A673 (cell line): Measurements from ENCODE around the gene SLC22A17. TPM values are rescaled to one million over a fixed set of nuclear protein-coding genes. Genes with fewer than 3 reads are reported as not detected.

Source experiments
- BruUV-seq: library from RNA; stranded (reverse); fragments of 400-500 nt; replicated peaks from 2 replicates; lab custom pipeline; 2021; lab: Mats Ljungman, UMichigan
- CTCF ChIA-PET: fragments of 300-600 bp; sonication (Branson Sonifier 250); formaldehyde crosslinking; loops from one replicate; lab custom pipeline; 2022; ENCODE audit warnings: antibody characterized with exemption; lab: Charles Lee
- POLR2A ChIA-PET: fragments of 300-600 bp; sonication (Branson Sonifier 250); formaldehyde crosslinking; loops from one replicate; lab custom pipeline; 2022; ENCODE audit warnings: antibody characterized with exemption; ENCODE audit not compliant: low non-redundant PET; lab: Charles Lee
- DNase-seq: peaks from one replicate; pipeline ENCODE4 v3.0.0-alpha.2; 2015; ENCODE audit warnings: low spot score
- H3K27ac ChIP-seq: fragments of 200-600 bp; sonication (generic); 2 replicates; pipeline ENCODE4 v1.5.1; 2016; ENCODE audit warnings: mixed run types, low read depth, mild to moderate bottlenecking, mixed read lengths, antibody characterized with exemption, low read length; ENCODE audit not compliant: poor library complexity, severe bottlenecking
- H3K27me3 ChIP-seq: fragments of 200-600 bp; sonication (generic); replicated peaks from 2 replicates; pipeline ENCODE4 v1.6.1; 2017; ENCODE audit warnings: mixed run types, low read depth, mild to moderate bottlenecking, mixed read lengths, antibody characterized with exemption, low read length; ENCODE audit not compliant: insufficient read depth, poor library complexity
- H3K36me3 ChIP-seq: fragments of 200-600 bp; sonication (generic); 2 replicates; pipeline ENCODE4 v1.6.1; 2016; ENCODE audit warnings: mixed run types, mild to moderate bottlenecking, mixed read lengths, antibody characterized with exemption, low read length; ENCODE audit not compliant: insufficient read depth, poor library complexity, severe bottlenecking
- H3K4me1 ChIP-seq: fragments of 200-600 bp; sonication (generic); 2 replicates; pipeline ENCODE4 v1.6.1; 2017; ENCODE audit warnings: mixed run types, mild to moderate bottlenecking, mixed read lengths, antibody characterized with exemption, low read length; ENCODE audit not compliant: insufficient read depth, poor library complexity, severe bottlenecking
- H3K4me3 ChIP-seq: fragments of 200-600 bp; sonication (generic); 2 replicates; pipeline ENCODE4 v1.5.1; 2016; ENCODE audit warnings: low read depth, mixed run types, mild to moderate bottlenecking, mixed read lengths, low read length; ENCODE audit not compliant: poor library complexity, severe bottlenecking
- H3K9me3 ChIP-seq: fragments of 200-600 bp; sonication (generic); 2 replicates; pipeline ENCODE4 v1.6.1; 2016; ENCODE audit warnings: mixed run types, low read depth, mild to moderate bottlenecking, mixed read lengths, antibody characterized with exemption, low read length; ENCODE audit not compliant: poor library complexity, severe bottlenecking
- EZH2 ChIP-seq: fragments of 200-600 bp; sonication (generic); IDR thresholded peaks from 2 replicates; pipeline ENCODE4 v1.6.1; 2017; ENCODE audit warnings: borderline replicate concordance, low read depth, mild to moderate bottlenecking, mixed read lengths, antibody characterized with exemption, low read length; ENCODE audit not compliant: poor library complexity, severe bottlenecking
- intact Hi-C: fragments of 100-400 bp; cut with micrococcal nuclease; formaldehyde crosslinking; loops from one replicate; pipeline ENCODE4 v1.10.0; 2022; ENCODE audit not compliant: unreplicated experiment
- total RNA-seq: library from RNA; stranded (reverse); gene quantifications from 2 replicates; pipeline ENCODE4 v1.2.3, GENCODE V29; 2021
- TF ChIP-seq, protein P1 (sequence below): fragments of 300-800, 200-600 bp; sonication (generic); conservative IDR thresholded peaks from 2 replicates; pipeline ENCODE4 v1.5.1; 2017; ENCODE audit warnings: low read depth, mild to moderate bottlenecking, antibody characterized with exemption, low read length, moderate library complexity, mixed read lengths

Gene SLC22A17
- total RNA-seq, 1 experiment from 2014 or later = 23.0 TPM

DNA sequence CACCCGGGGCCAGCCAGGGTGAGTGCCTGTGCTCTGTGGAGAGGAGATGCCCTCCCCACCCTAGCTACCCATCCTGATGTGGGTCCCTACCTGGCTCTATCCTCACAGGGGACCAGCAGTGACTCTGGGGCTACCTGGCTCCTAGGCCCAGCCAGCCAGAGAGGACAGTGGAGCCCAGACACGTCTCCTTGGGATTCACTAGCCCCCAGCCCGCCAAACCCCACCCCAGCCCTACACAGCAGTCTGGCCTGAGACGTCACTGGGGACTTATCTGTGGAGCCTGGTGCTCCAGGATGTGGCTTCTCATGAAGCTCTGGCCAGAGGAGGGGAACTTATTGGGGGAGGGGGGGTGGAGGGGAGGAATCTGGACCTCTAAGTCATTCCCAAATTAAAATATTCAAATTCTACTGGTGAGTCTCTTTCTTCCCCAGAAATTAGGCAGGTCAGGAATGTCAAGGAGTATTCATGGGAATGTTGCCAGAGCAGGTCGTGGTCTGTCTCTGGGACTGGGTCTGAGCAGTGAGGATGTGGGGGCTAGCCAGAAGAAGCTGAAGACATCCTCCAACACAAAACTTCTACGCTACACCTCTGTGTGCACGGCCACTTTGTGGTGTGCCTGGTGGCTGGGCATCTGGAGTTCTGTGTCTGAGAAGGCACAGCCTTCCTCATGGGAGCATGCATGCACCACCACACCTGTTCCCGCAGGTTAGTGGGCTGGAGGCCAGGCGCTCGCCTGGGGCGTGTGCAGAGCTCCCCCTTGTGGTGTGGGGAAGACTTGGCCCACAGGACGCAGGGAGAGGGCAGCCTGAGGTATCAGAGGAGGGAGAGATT, 26.9 kb upstream of the SLC22A17 start:
- peaks cover 8% of the 10 kb centered on the region for H3K4me1 ChIP-seq
- H3K4me3 ChIP-seq = no peak overlapping the region
- no TSS peak for BruUV-seq
- no peaks in the 10 kb centered on the region for H3K27me3 ChIP-seq
- ChIA-PET POLR2A (no interaction called here), CTCF (interaction anchor here (0.5 to 1.5 kb wide), 4 partner anchors 9 to 163 kb away, joined by 3 to 4 read pairs (median 4); partner anchors contain the start of gene PABPN1)
- no peaks in the 10 kb centered on the region for H3K9me3 ChIP-seq
- intact Hi-C loops = loop anchor here (1.0 to 5.0 kb wide), 2 partner anchors 51 to 112 kb away; no protein-coding TSS in a partner anchor
- no peaks in the 10 kb centered on the region for H3K36me3 ChIP-seq
- DNase-seq = peak; percentile 50
- no peak for TF ChIP-seq EZH2
- TF ChIP-seq, protein P1, sequence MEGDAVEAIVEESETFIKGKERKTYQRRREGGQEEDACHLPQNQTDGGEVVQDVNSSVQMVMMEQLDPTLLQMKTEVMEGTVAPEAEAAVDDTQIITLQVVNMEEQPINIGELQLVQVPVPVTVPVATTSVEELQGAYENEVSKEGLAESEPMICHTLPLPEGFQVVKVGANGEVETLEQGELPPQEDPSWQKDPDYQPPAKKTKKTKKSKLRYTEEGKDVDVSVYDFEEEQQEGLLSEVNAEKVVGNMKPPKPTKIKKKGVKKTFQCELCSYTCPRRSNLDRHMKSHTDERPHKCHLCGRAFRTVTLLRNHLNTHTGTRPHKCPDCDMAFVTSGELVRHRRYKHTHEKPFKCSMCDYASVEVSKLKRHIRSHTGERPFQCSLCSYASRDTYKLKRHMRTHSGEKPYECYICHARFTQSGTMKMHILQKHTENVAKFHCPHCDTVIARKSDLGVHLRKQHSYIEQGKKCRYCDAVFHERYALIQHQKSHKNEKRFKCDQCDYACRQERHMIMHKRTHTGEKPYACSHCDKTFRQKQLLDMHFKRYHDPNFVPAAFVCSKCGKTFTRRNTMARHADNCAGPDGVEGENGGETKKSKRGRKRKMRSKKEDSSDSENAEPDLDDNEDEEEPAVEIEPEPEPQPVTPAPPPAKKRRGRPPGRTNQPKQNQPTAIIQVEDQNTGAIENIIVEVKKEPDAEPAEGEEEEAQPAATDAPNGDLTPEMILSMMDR = peak; percentile 97
- H3K27ac ChIP-seq = no peak overlapping the region

DNA sequence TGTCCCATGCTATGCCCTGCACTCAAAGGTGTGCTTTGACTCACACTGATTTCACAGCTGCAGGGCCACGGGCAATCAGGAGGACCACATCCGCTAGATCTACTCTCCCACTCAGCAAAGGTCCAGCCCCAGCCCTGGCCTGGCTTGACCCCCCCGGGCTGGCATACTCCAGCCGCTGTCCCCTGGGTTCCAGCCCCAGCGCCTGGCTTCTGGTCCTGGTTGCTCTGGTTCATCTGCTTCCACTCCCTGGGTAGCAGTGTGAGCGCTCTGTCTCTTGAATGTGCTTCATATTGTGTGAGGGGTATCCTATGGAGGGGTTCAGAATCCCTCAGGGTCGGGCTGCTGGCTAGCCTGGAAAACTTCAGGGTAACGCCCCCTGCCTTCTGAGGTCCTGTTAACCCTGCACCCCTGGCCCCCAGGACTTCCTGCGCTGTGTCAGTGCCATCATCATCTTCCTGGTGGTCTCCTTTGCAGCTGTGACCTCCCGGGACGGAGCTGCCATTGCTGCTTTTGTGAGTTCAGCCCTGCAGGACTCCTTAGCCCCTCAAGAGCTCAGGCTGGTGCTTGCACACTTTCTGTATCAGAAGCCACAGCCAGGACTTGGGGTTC, 26.0 kb upstream of the SLC22A17 start:
- Histone ChIP-seq H3K36me3 (no peaks in the 10 kb centered on the region), H3K27me3 (no peaks in the 10 kb centered on the region), H3K9me3 (no peaks in the 10 kb centered on the region), H3K4me3 (no peak overlapping the region), H3K4me1 (peaks cover 8% of the 10 kb centered on the region), H3K27ac (no peak overlapping the region)
- no peak for TF ChIP-seq EZH2
- TF ChIP-seq, protein P1 = no peak
- POLR2A ChIA-PET = no interaction called here
- no peak for DNase-seq
- intact Hi-C loops = no loop called here
- no TSS peak for BruUV-seq
- CTCF ChIA-PET = no interaction called here

DNA sequence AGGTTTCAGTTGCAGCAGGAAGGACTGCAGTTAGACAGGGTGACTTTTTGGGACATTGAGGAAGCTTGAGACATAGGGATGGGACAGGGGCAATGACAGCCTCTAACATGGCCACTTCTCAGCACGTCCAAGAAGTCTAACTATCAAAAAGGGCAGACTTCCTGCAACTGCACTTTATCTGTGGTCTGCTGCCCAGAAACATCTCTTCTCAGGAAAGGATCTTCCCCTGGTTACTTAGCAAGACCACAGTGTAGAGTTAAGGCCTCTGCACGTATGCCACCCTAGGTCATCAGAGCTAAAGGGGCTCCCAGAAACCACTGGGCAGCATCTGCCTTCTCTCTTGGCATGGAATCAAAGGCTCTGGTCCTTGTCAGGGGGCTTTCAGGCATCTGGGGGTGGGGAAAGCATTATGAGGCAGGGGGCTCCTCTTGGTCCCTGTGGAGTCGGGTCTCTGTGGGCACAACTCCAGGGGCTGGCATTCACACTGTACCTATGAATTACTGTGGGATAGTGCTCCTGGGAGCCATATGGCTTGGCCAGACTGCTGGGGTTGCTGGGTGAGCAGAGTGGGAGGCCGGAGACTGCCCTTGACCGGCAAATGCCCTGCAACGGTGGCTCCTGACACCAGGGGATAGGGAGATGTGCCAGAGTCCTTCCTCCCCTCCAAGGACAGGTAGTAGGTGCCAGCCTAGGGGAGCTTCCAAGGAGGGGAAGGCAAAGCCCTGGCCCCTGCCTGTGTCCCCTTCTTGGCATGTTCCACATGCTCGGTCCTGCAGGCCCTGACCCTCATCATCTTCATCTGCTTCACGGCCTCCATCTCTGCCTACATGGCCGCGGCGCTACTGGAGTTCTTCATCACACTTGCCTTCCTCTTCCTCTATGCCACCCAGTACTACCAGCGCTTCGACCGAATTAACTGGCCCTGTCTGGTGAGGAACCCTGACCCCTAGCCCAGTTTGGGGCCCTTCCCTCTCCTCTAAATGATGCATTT, 25.2 kb upstream of the SLC22A17 start:
- Histone ChIP-seq H3K27me3 (no peaks in the 10 kb centered on the region), H3K4me1 (peaks cover 8% of the 10 kb centered on the region), H3K36me3 (no peaks in the 10 kb centered on the region), H3K4me3 (no peak overlapping the region), H3K9me3 (no peaks in the 10 kb centered on the region), H3K27ac (no peak overlapping the region)
- ChIA-PET POLR2A (no interaction called here), CTCF (interaction anchor here (0.5 kb wide), 1 partner anchor 716 kb away, joined by 11 read pairs; no protein-coding TSS in a partner anchor)
- BruUV-seq = no TSS peak
- intact Hi-C loops = no loop called here
- TF ChIP-seq EZH2 = no peak
- TF ChIP-seq, protein P1 = no peak
- no peak for DNase-seq
